ENCODE measurements around the gene EIF4B. TPM values are rescaled to one million over a fixed set of nuclear protein-coding genes. Genes with fewer than 3 reads are reported as not detected.

EIF4B gene
- total and polyA plus RNA-seq, 9 of the 15 experiments (the other 6 are each of a cell fraction or from before 2014, with no cell fraction given): 138 to 669 (median 552) TPM

GRCh38 chr12:53079226-53080117, 73.2 kb downstream of the EIF4B start, which contains the start of gene SPRYD3 (continued):
- TF ChIP-seq CREB3L1 (IDR thresholded peaks at IDR 0.05; ENCODE audit: borderline replicate concordance, low read depth) (peak; percentile 97), SRSF1 (IDR thresholded peaks at IDR 0.05; ENCODE audit: low read depth, low read length) (no peak), MBD1 (CRISPR knock-in tag; IDR thresholded peaks at IDR 0.05) (no peak), ZSCAN29 (IDR thresholded peaks at IDR 0.05) (no peak), ZNF232 (CRISPR knock-in tag; IDR thresholded peaks at IDR 0.05) (no peak), ATF2 (CRISPR knock-in tag; IDR thresholded peaks at IDR 0.05) (no peak), ZNF589 (CRISPR knock-in tag; IDR thresholded peaks at IDR 0.05; ENCODE audit: low read depth) (no peak), ZNF76 (CRISPR knock-in tag; IDR thresholded peaks at IDR 0.05; ENCODE audit: borderline replicate concordance) (0 out of 2 replicates have a peak, but pooled peaks have one; percentile 53), HNRNPH1 (optimal IDR thresholded peaks at IDR 0.05; ENCODE audit: low read depth, low read length) (no peak), OTX1 (CRISPR knock-in tag; IDR thresholded peaks at IDR 0.05) (no peak), CTCF (IDR thresholded peaks at IDR 0.05 in 2 of 3, conservative IDR thresholded peaks at IDR 0.05 in 1 of 3; ENCODE audit: insufficient read depth in 2 of 3, low read depth in 1 of 3, low read length in 3 of 3) (no peak), EP400 (IDR thresholded peaks at IDR 0.05) (peak; percentile 75; the same call in 1 of the 2 replicates), STAG1 (CRISPR knock-in tag; IDR thresholded peaks at IDR 0.05; ENCODE audit: borderline replicate concordance) (no peak), ZHX1 (conservative IDR thresholded peaks at IDR 0.05; ENCODE audit: low read length) (no peak)
